Astrocyte (in vitro differentiated cells and primary cell): Measurements from ENCODE around the gene PAX8. TPM values are rescaled to one million over a fixed set of nuclear protein-coding genes. Genes with fewer than 3 reads are reported as not detected.

ENCODE experiments used
- DNase-seq: peaks from one replicate; pipeline ENCODE4 v3.0.0-alpha.2; 2010; ENCODE audit warnings: low read depth
- FAIRE-seq: peaks from 2 replicates; lab custom pipeline; 2011; peaks lifted over from hg19 to GRCh38; lab: Jason Lieb, UNC
- H2AFZ ChIP-seq: 2 replicates; pipeline ENCODE4 v1.6.0; 2012; ENCODE audit warnings: low read depth, low read length, inconsistent platforms
- H3K27ac ChIP-seq: 2 replicates; pipeline ENCODE4 v1.5.1; 2011; ENCODE audit warnings: low read depth, low read length, inconsistent platforms
- H3K27me3 ChIP-seq: 2 replicates; pipeline ENCODE4 v1.6.0; 2011; ENCODE audit warnings: low read length, inconsistent platforms; ENCODE audit not compliant: insufficient read depth
- H3K36me3 ChIP-seq: 2 replicates; pipeline ENCODE4 v1.5.1; 2011; ENCODE audit warnings: low read length, inconsistent platforms; ENCODE audit not compliant: insufficient read depth
- H3K4me1 ChIP-seq: 2 replicates; pipeline ENCODE4 v1.5.1; 2011; ENCODE audit warnings: low read length, inconsistent platforms; ENCODE audit not compliant: insufficient read depth
- H3K4me2 ChIP-seq: 2 replicates; pipeline ENCODE4 v1.6.0; 2012; ENCODE audit warnings: low read length, inconsistent platforms
- H3K4me3 ChIP-seq: 2 replicates; pipeline ENCODE4 v1.5.1; 2011; ENCODE audit warnings: low read depth, mild to moderate bottlenecking, low read length, inconsistent platforms; ENCODE audit not compliant: insufficient read depth
- H3K79me2 ChIP-seq: 2 replicates; pipeline ENCODE4 v1.6.0; 2012; ENCODE audit warnings: mild to moderate bottlenecking, low read length, inconsistent platforms; ENCODE audit not compliant: insufficient read depth
- H3K9ac ChIP-seq: 2 replicates; pipeline ENCODE4 v1.6.0; 2012; ENCODE audit warnings: mild to moderate bottlenecking, low read length, inconsistent platforms
- H3K9me3 ChIP-seq: 2 replicates; pipeline ENCODE4 v1.5.1; 2012; ENCODE audit warnings: low read depth, mild to moderate bottlenecking, low read length, inconsistent platforms; ENCODE audit not compliant: insufficient read depth
- H4K20me1 ChIP-seq: 2 replicates; pipeline ENCODE4 v1.6.0; 2012; ENCODE audit warnings: low read length, inconsistent platforms; ENCODE audit not compliant: insufficient read depth
- H3K27ac Mint-ChIP-seq: one replicate; pipeline ENCODE4 v1.8.0; 2021; ENCODE audit warnings: mild to moderate bottlenecking, mixed read lengths; ENCODE audit not compliant: unreplicated experiment
- H3K27me3 Mint-ChIP-seq: one replicate; pipeline ENCODE4 v1.8.0; 2021; ENCODE audit warnings: low read depth, mixed read lengths; ENCODE audit not compliant: unreplicated experiment
- H3K36me3 Mint-ChIP-seq: one replicate; pipeline ENCODE4 v1.8.0; 2021; ENCODE audit warnings: low read depth, mixed read lengths; ENCODE audit not compliant: unreplicated experiment
- H3K4me1 Mint-ChIP-seq: one replicate; pipeline ENCODE4 v1.8.0; 2021; ENCODE audit warnings: low read depth, mixed read lengths; ENCODE audit not compliant: unreplicated experiment
- H3K4me3 Mint-ChIP-seq: one replicate; pipeline ENCODE4 v1.8.0; 2021; ENCODE audit warnings: mild to moderate bottlenecking, moderate library complexity, mixed read lengths; ENCODE audit not compliant: unreplicated experiment
- H3K9me3 Mint-ChIP-seq: one replicate; pipeline ENCODE4 v1.8.0; 2021; ENCODE audit warnings: mild to moderate bottlenecking, mixed read lengths; ENCODE audit not compliant: unreplicated experiment
- EZH2 ChIP-seq: IDR thresholded peaks from 2 replicates; pipeline ENCODE4 v1.6.1; 2012; ENCODE audit warnings: mild to moderate bottlenecking, low read length, inconsistent platforms; ENCODE audit not compliant: insufficient read depth
- total RNA-seq: library from RNA; stranded (reverse); gene quantifications from 2 replicates; pipeline ENCODE4 v1.2.1, GENCODE V29; 2021
- TF ChIP-seq, protein P1 (sequence below): IDR thresholded peaks from 2 replicates; pipeline ENCODE4 v1.5.1; 2011; ENCODE audit warnings: low read depth, mild to moderate bottlenecking, inconsistent platforms, low read length, moderate library complexity; ENCODE audit not compliant: insufficient read depth

PAX8 gene
- total RNA-seq, 1 donor from 2014 or later: 0.48 TPM

DNA sequence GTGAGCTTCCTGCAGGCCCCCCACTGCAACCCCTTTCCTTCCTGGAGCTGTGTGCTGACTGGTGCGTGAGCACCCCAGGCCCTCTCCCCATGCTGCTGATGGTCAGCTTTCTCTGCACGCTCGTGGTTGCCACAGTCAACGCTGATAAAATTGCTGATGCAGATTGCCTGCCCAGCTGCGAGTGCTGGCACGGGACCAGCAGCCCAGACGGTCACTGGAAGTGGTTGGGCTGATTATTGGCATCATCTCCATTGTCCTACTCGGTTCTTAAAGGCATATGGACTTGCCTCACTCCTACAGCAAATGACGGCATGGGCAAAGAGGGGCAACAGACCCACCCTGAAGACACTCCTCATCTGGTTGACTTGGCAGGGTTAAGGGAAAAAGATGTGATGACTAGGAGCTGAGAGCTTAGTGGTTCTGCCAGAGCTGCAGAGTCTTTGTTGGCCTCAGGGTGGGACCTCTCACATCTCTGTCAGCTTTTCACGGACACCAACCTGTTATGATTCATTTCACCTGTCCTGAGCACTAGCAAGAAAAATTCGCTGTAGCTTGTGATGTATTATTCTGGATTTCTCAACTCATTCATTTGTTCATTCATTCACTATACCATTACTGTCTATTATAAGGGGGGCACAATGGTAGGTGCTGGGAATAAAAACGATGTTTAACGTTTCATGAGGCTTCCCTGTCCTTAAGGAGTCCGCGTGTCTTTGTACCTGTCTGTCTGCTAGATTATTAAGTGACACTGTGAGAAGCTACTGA is 38.4 kb downstream of the PAX8 start:
- FAIRE-seq: peak; percentile 78
- Histone ChIP-seq H3K36me3 (no peaks in the 10 kb centered on the region), H3K4me1 (peaks cover 25% of the 10 kb centered on the region), H3K79me2 (no peaks in the 10 kb centered on the region), H3K4me3 (peak overlapping the region; percentile 14), H3K4me2 (peak overlapping the region; percentile 79), H2AFZ (no peak overlapping the region), H3K9ac (peak overlapping the region; percentile 79), H4K20me1 (no peaks in the 10 kb centered on the region), H3K27ac (peak overlapping the region; percentile 94), H3K9me3 (no peaks in the 10 kb centered on the region), H3K27me3 (no peaks in the 10 kb centered on the region)
- no peaks in the 10 kb centered on the region for H3K9me3 Mint-ChIP-seq
- TF ChIP-seq, protein P1, sequence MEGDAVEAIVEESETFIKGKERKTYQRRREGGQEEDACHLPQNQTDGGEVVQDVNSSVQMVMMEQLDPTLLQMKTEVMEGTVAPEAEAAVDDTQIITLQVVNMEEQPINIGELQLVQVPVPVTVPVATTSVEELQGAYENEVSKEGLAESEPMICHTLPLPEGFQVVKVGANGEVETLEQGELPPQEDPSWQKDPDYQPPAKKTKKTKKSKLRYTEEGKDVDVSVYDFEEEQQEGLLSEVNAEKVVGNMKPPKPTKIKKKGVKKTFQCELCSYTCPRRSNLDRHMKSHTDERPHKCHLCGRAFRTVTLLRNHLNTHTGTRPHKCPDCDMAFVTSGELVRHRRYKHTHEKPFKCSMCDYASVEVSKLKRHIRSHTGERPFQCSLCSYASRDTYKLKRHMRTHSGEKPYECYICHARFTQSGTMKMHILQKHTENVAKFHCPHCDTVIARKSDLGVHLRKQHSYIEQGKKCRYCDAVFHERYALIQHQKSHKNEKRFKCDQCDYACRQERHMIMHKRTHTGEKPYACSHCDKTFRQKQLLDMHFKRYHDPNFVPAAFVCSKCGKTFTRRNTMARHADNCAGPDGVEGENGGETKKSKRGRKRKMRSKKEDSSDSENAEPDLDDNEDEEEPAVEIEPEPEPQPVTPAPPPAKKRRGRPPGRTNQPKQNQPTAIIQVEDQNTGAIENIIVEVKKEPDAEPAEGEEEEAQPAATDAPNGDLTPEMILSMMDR: no peak
- no peak for TF ChIP-seq EZH2
- peaks cover 21% of the 10 kb centered on the region for H3K4me1 Mint-ChIP-seq
- H3K27ac Mint-ChIP-seq: peak overlapping the region; percentile 95
- DNase-seq: peak; percentile 94
- H3K27me3 Mint-ChIP-seq: peaks cover 2% of the 10 kb centered on the region
- peak overlapping the region; percentile 43 for H3K4me3 Mint-ChIP-seq
- H3K36me3 Mint-ChIP-seq: no peaks in the 10 kb centered on the region

DNA sequence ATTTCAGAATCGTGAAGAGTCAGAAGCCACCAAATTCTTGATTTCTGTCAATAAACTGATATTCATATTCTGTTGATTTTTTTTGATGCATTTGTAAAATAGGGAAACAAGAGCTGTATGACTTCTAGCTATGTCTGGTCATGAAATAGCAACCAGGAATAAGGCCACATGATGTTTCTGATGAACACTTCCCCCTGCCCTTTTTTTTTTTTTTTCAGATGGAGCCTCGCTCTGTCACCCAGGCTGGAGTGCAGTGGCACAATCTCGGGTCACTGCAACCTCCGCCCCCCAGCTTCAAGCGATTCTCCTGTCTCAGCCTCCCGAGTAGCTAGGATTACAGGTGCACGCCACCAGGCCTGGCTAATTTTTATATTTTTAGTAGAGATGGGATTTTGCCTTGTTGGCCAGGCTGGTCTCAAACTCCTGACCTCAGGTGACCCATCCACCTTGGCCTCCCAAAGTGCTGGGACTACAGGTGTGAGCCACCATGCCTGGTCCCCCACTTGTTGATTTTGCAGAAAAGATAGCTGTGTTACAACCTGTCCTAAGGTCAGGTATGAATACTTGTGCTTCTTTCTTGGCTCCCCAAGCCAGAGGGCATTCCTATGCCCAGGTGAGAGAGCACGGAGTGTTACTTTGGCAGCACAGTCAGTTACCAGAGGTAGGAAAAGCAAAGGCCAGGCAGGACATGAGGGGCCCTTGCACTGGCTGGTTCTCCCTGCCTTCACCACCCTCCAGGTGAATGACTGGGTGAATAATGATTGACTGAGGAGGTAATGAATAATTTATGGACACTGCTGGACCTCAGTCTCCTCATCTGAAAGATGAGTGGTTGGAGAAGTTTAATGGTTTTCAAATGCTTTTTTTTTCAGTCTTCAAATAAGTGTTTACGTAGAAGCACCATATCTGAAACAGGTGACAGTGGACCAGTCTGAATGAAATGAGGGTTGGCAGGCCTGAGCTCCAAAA is 39.6 kb downstream of the PAX8 start:
- Histone ChIP-seq H4K20me1 (no peaks in the 10 kb centered on the region), H2AFZ (no peak overlapping the region), H3K36me3 (no peaks in the 10 kb centered on the region), H3K9ac (peak overlapping the region; percentile 79), H3K4me3 (no peak overlapping the region), H3K4me2 (peak overlapping the region; percentile 79), H3K79me2 (no peaks in the 10 kb centered on the region), H3K27me3 (no peaks in the 10 kb centered on the region), H3K27ac (peak overlapping the region; percentile 94), H3K4me1 (peaks cover 26% of the 10 kb centered on the region), H3K9me3 (no peaks in the 10 kb centered on the region)
- FAIRE-seq (no peak), DNase-seq (no peak)
- Mint-ChIP-seq H3K36me3 (no peaks in the 10 kb centered on the region), H3K27ac (no peak overlapping the region), H3K9me3 (no peaks in the 10 kb centered on the region), H3K27me3 (no peaks in the 10 kb centered on the region), H3K4me1 (peaks cover 22% of the 10 kb centered on the region), H3K4me3 (no peak overlapping the region)
- TF ChIP-seq, protein P1: no peak
- TF ChIP-seq EZH2: no peak
